Measurements from ENCODE around the gene CWC25. TPM values are rescaled to one million over a fixed set of nuclear protein-coding genes. Genes with fewer than 3 reads are reported as not detected.

The CWC25 gene
- total and polyA plus RNA-seq, 2 experiments from 2014 or later = 11.6 to 29.8 TPM

DNA sequence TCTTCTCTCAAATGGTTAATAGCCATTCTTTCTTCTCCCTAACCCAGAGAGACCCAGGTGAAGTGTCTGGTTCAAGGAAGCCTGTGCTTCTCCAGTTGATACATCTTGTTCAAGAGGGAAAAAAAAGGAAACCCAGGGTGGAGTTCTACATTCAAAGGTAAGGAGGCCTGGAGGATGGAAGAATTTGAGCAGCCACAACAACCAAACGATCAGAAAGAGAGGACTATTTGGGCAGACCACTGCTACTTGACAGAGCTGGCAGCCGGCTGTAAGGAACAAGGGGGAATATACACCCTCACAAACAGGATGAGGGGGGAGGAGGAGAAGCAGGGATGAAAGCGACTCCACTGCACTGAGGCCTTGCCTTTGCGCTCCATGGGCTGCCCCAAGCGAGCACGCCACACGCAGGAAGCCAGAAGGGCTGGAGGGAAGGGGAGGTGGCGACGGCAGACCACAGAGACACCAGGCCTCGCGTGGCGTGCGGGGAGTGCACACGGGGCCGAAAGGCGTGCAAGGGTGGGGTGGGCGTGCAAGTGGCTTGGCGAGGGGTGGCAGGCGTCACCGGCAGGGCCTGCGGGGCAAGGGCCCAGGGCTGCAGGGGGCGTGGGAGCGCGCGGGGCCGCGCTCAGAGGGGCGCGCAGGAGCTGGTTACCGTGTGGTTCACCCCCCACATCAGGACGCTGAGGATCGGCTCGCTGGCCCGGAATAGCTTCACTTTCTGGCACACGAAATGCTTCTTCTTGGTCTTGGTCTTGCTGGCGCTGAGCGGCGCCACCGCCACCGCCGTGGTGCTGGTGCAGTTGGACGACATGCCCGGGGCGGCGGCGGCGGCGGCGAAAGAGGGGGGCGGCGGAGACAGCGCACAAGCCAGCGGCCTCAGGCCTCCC is 26.3 kb downstream of the CWC25 start:
- Mint-ChIP-seq H3K4me1 (peaks cover 23% of the 10 kb centered on the region), H3K36me3 (ENCODE audit: low read depth) (peaks cover 57% of the 10 kb centered on the region), H3K27me3 (ENCODE audit: insufficient read depth, low read depth, poor library complexity) (peaks cover 4% of the 10 kb centered on the region), H3K4me3 (peak overlapping the region; percentile 96), H3K9me3 (peaks cover 2% of the 10 kb centered on the region; the same call in 2 of the 3 replicates), H3K27ac (peak overlapping the region; percentile 93)
- peak overlapping the region; percentile 59; the same call in 1 of the 2 replicates for H2AFZ ChIP-seq
- H4K20me1 ChIP-seq (replicated peaks; ENCODE audit: insufficient read depth) = peaks cover 28% of the 10 kb centered on the region
- H3K79me2 ChIP-seq (replicated peaks; ENCODE audit: insufficient read depth) = peaks cover 51% of the 10 kb centered on the region
- peaks cover 14% of the 10 kb centered on the region; the same call in 1 of the 2 replicates for H3F3A ChIP-seq (replicated peaks; ENCODE audit: low read depth)
- H3K9me2 ChIP-seq (ENCODE audit: insufficient read depth) = no peaks in the 10 kb centered on the region
- H3K36me3 ChIP-seq (ENCODE audit: insufficient read depth) = peaks cover 14% of the 10 kb centered on the region; the same call in 1 of the 2 replicates
- H3K4me2 ChIP-seq = peak overlapping the region; percentile 98
- TF ChIP-seq EZH2phosphoT487 (IDR thresholded peaks at IDR 0.05; ENCODE audit: unreplicated experiment) = no peak
- TF ChIP-seq POLR2AphosphoS5 (IDR thresholded peaks at IDR 0.05; ENCODE audit: low read depth) = peak; percentile 36; the same call in 1 of the 2 replicates
- no peak for TF ChIP-seq ETS1 (IDR thresholded peaks at IDR 0.05)
- TF ChIP-seq STAT1 (IDR thresholded peaks at IDR 0.05; ENCODE audit: unreplicated experiment) = no peak
- no peak for TF ChIP-seq ZNF114 (CRISPR knock-in tag; IDR thresholded peaks at IDR 0.05)
- TF ChIP-seq CTCF (conservative IDR thresholded peaks at IDR 0.05; ENCODE audit: low read depth in 2 of 2) = no peak; a peak in 1 of 4 replicates
- H3K4me1 ChIP-seq (ENCODE audit: insufficient read depth) = peaks cover 16% of the 10 kb centered on the region
- ATAC-seq = peak; percentile 35
- no peaks in the 10 kb centered on the region for H3K27me3 ChIP-seq (ENCODE audit: insufficient read depth)
- H3K4me3 ChIP-seq = peak overlapping the region; percentile 96
- peak; percentile 45 for DNase-seq (ENCODE audit: low spot score)
- H3K27ac ChIP-seq (ENCODE audit: low read depth) = no peak overlapping the region

DNA sequence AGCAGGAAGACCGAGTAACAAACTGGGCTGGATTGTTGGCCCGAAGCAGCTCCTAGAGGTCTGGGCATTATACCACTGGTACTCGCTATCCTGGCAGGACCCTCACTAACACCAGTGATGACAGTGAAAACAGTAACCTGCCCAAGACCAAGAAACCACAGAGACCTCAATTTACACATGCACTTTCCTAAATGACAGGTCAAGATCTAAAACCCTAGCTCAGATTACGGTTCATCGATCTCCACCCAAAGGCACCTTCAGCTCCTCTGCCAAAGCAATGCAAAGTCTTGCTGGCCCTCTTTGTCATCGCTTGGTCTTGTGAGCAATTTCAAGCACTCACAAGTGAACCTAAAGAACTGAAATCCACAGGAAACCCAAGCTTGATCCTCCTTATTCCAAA is 27.3 kb downstream of the CWC25 start:
- Histone ChIP-seq H3K9me2 (ENCODE audit: insufficient read depth) (no peaks in the 10 kb centered on the region), H3F3A (replicated peaks; ENCODE audit: low read depth) (peaks cover 12% of the 10 kb centered on the region; the same call in 1 of the 2 replicates), H3K27ac (ENCODE audit: low read depth) (no peak overlapping the region), H3K79me2 (replicated peaks; ENCODE audit: insufficient read depth) (peaks cover 59% of the 10 kb centered on the region), H2AFZ (no peak overlapping the region), H3K4me2 (peak overlapping the region; percentile 98), H3K36me3 (ENCODE audit: insufficient read depth) (peaks cover 14% of the 10 kb centered on the region; the same call in 1 of the 2 replicates), H3K4me3 (peak overlapping the region; percentile 96), H4K20me1 (replicated peaks; ENCODE audit: insufficient read depth) (peaks cover 29% of the 10 kb centered on the region), H3K27me3 (ENCODE audit: insufficient read depth) (no peaks in the 10 kb centered on the region), H3K4me1 (ENCODE audit: insufficient read depth) (peaks cover 16% of the 10 kb centered on the region)
- no peak for DNase-seq (ENCODE audit: low spot score)
- Mint-ChIP-seq H3K36me3 (ENCODE audit: low read depth) (peaks cover 52% of the 10 kb centered on the region), H3K27ac (no peak overlapping the region), H3K4me1 (peaks cover 23% of the 10 kb centered on the region), H3K4me3 (peak overlapping the region; percentile 96), H3K27me3 (ENCODE audit: insufficient read depth, low read depth, poor library complexity) (peaks cover 4% of the 10 kb centered on the region), H3K9me3 (peaks cover 2% of the 10 kb centered on the region; the same call in 2 of the 3 replicates)
- ATAC-seq = no peak
- TF ChIP-seq ETS1 (IDR thresholded peaks at IDR 0.05) (no peak), JUNB (IDR thresholded peaks at IDR 0.05; ENCODE audit: unreplicated experiment) (no peak), STAT1 (IDR thresholded peaks at IDR 0.05; ENCODE audit: unreplicated experiment) (no peak), ZNF331 (CRISPR knock-in tag; IDR thresholded peaks at IDR 0.05; ENCODE audit: low read depth) (no peak), CTCF (conservative IDR thresholded peaks at IDR 0.05; ENCODE audit: low read depth in 2 of 2) (no peak), CREB1 (CRISPR knock-in tag; IDR thresholded peaks at IDR 0.05; ENCODE audit: low read depth) (no peak), POLR2AphosphoS5 (IDR thresholded peaks at IDR 0.05; ENCODE audit: low read depth) (no peak), EZH2phosphoT487 (IDR thresholded peaks at IDR 0.05; ENCODE audit: unreplicated experiment) (no peak)

Measured in GM23338 (cell line).